NCI-H2227 (cell line): ENCODE data around the gene ABCB6.

Experiments used
- DNase-seq: peaks from one replicate; lab custom pipeline; 2025; ENCODE audit not compliant: unreplicated experiment; lab: John Stamatoyannopoulos, UW

The ABCB6 gene

DNA sequence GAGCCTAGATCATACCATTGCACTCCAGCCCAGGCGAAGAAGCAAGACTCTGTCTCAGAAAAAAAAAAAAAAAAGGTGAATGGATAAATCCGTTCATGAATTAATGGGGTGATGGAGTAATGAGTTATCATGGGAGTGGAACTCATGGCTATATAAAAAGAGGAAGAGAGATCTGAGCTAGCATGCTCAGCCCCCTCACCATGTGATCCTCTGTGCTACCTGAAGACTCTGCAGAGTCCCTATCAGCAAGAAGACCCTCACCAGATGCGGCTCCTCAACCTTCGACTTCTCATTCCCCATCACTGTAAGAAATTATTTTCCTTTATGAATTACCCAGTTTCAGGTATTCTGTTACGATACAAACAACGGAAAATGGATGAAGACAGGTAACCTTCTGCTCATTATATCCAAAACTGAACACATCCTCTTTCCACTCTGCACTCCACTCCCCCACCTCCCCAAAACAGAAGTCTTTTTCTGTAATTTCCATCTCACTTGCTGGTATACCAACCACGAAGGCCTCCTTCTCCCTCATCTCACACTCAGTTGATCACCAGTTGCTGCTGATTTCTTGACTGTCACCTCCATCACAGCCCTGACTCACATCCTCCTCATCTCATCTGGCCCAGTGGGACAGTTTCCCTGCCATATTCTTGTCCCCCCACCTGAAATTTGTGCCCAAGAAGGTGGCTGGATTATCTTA lies 31.9 kb downstream of the ABCB6 start:
- DNase-seq, result no peak

DNA sequence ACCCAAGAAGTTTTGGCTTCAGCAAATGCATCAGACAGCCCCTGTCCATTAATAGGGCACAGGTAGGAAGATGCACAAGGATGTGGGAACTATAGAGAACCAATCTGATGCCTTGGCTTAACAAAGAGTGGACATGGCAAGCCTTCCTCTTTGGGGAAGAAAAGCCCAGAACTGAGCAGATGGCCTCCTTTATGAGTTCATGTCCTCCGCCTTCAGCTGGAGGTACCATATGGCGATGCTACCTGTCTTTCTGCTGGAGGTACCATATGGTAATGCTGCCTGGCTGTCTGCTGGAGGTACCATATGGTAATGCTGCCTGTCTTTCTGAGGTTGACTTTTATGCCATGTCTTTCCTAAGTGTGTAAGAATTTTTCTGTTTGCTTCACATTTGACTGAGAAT lies 34.6 kb downstream of the ABCB6 start:
- no peak for DNase-seq

DNA sequence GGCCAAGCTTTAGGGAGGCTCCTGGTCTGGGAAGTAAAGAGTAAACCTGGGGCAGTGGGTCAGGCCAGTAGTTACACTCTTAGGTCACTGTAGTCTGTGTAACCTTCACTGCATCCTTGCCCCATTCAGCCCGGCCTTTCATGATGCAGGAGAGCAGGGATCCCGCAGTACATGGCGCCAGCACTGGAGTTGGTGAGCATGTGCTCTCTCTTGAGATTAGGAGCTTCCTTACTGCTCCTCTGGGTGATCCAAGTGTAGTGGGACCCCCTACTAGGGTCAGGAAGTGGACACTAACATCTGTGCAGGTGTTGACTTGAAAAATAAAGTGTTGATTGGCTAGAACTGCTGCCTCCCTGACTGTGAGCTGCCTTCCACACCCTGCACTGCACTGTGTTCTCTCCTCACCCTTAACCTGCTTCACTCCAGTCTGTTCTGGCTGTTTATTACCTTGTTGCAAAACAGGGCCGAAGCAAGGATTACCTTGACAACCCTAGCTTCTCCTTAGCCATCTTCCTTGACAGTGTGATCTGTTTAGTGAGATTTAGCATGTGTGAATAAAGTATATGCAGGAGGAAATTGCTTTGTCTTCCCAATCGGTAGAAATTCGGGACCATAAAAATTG lies 35.5 kb downstream of the ABCB6 start:
- no peak for DNase-seq

DNA sequence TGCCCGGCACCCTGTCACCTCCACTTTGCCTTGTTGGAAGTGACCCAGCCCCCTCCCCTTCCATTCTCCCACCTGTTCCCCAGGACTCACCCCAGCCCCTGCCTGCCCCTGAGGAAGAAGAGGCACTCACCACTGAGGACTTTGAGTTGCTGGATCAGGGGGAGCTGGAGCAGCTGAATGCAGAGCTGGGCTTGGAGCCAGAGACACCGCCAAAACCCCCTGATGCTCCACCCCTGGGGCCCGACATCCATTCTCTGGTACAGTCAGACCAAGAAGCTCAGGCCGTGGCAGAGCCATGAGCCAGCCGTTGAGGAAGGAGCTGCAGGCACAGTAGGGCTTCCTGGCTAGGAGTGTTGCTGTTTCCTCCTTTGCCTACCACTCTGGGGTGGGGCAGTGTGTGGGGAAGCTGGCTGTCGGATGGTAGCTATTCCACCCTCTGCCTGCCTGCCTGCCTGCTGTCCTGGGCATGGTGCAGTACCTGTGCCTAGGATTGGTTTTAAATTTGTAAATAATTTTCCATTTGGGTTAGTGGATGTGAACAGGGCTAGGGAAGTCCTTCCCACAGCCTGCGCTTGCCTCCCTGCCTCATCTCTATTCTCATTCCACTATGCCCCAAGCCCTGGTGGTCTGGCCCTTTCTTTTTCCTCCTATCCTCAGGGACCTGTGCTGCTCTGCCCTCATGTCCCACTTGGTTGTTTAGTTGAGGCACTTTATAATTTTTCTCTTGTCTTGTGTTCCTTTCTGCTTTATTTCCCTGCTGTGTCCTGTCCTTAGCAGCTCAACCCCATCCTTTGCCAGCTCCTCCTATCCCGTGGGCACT lies 36.2 kb downstream of the ABCB6 start:
- DNase-seq, result no peak

DNA sequence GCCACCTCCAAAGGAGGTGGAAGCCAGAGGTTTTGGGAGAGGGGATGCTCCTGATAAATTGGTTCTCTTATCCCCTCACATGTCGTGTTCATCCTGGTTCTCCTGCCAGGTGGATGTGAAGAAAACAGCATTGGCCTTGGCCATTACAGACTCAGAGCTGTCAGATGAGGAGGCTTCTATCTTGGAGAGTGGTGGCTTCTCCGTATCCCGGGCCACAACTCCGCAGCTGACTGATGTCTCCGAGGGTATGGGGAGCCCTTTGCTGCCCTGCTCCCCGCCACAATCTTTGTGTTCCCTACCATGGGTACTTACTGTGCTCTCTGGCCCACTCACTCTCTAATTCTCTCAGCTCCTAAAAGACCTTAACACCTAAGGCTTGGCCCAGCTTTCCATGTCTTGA lies 37.2 kb downstream of the ABCB6 start:
- DNase-seq, result no peak

DNA sequence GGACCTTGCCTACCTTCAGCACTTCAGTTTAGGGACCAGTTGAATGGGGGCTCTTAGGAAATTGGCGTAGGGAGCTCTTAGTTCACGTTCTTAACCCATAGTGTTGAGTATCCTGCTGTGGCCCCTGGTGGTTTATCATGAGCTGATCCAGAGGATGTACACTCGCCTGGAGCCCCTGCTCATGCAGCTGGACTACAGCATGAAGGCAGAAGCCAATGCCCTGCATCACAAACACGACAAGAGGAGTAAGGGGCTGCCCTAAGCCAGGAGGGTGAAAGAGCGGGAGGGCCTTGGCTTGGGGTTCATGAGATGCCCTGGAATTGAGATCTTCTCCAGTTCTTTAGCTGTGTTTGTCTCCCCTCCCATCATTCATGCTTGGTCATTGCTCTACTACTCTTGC lies 37.8 kb downstream of the ABCB6 start:
- DNase-seq, result no peak

DNA sequence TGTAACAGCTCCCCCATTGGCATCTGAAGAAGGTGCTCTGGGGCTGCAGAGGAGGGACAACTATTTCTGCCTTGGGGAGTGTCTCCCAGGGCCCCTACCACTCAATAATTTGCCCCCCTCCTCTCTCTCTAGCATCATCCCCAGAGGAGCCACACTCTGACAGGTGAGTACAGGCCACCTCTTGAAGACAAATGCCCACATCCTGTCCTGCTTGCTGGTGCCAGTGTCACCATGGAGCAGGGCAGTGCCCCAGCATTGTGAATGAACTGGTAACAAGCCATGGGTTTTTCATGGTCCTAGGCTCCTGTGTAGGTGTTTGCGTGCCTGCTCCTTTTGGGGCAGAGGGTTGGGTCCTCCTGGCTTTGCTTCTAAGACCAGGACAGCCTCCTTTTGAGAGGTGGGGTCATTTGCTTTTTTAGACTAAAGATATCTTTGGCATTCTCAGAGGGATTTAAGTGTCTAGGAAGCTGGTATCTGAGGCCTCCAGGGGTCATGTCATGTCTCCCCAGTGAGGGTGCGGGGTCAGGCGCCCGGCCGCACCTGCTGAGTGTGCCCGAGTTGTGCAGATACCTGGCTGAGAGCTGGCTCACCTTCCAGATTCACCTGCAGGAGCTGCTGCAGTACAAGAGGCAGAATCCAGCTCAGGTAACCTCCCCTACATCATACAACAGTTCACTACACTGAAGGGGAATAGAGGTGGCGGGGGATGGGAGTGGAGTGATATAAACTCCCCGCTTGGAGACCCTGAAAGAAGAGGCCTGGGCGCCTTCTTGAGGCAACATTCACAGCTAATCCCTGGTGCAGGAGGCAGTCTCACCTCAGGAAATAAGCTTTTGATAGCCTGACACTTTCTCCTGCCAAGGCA lies 38.9 kb downstream of the ABCB6 start:
- DNase-seq, result no peak

DNA sequence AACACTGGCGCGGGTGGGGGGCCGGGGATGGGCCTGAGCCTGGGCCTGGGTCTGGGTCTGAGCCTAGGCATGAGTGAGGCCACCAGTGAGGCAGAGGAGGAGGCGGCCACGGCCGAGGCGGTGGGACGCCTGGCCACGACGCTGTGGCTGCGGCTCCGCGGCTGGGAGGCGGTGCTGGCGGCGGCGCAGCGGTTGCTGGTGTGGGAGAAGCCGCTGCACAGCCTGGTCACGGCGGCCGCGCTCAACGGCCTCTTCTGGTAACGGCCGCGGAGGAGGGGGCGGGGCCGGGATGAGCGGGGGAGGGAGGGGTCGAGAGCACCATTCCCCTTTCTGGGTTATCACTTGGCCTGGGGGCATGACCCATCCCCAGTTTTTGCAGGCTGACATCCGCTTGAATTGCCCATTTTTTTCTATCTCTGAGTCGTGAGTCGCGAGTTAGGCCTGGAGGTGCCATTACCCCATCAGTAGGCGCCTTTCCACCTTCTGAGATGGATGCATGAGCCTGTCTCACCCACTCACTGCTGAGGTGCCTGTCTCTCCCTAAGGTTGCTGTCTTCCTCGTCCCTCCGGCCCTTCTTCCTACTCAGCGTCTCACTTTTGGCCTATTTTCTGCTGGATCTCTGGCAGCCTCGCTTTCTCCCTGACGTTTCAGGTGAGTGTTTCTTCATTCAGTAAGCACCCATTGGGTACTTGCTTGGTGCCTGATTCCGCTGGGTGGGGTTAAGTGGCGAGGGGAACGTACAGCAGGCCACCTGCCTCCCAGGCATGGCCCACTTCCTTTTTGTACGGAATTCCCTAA lies 40.2 kb downstream of the ABCB6 start:
- DNase-seq, result peak; percentile 76

GRCh38 chr2:219177552-219178376 lies 41.0 kb downstream of the ABCB6 start, which contains the start of gene RETREG2:
TSS of gene RETREG2 (plus strand) at chr2:219178275. CDS start at chr2:219178353, 78 bp downstream.
- DNase-seq, result peak; percentile 92

GRCh38 chr2:219176818-219177551 lies 41.8 kb downstream of the ABCB6 start, which contains the start of gene CNPPD1:
TSS of gene CNPPD1 (minus strand) at chr2:219176925. CDS start at chr2:219176828, 97 bp downstream.
- peak; percentile 94 for DNase-seq

DNA sequence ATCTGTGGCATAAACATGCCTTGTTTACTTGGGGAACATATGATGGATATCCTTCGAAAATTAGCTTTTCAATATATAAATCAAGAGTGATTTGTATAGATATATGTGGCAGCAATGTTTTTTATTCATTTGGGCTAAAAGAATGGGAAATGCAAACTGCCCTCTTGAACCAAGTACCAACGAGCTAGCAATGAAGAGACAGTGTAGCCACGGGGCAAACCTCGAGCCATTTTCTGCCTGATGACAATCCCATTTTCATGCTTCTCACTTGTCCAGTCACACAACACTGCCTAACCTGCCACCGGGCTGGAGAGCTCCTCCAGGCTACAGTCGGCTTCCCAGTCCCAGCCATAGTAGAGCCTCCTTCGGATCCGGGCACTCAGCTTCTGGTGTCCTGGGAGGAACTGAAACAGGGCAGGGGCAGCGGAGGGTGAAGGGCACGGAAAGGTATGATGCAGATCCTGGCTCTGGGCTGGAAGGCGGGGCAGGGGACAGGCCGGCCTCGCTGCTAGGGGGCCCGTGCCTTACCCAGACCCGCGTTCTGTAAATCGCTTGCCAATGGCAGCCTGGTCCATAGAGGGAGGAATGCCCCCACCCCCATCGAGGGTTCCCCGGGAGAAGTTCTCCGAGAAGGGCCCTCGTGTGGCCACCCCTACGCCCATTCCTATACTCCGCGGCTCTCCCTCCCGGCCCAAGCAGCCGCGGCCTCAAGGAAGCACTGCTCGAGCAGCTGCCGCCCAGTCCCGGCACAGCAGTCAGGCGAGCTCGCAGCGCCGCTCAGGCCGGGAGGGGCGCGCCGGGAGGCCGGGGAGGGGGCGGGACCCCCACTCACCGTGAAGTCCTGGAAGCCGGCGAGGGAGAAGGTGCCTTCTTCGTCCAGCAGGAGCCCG lies 42.6 kb downstream of the ABCB6 start:
- peak; percentile 82 for DNase-seq

- no peak for DNase-seq
Observed at GRCh38 chr2:219175486-219175885, 43.3 kb downstream of the ABCB6 start.

DNA sequence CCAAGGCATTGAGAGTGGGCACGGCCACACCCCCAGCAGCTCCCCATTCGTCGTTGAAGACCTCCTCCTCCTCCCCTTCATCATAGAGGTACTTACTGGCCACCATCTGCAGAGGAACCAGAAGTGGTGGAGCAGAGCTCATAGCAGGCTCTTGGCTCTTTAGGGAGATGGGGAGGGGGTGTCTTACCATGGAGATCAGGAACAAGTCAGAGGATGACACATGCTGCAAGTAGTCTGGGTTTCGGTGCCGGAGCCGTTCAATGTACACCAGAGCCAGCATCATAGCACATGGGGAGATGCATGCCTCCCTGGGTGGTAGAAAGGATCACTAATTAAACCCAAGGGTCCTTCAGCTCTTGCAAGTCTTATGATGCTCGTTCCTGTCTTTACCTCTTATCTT lies 44.0 kb downstream of the ABCB6 start:
- DNase-seq, result no peak

- DNase-seq, result no peak
Observed at GRCh38 chr2:219174146-219174545, 44.6 kb downstream of the ABCB6 start.

DNA sequence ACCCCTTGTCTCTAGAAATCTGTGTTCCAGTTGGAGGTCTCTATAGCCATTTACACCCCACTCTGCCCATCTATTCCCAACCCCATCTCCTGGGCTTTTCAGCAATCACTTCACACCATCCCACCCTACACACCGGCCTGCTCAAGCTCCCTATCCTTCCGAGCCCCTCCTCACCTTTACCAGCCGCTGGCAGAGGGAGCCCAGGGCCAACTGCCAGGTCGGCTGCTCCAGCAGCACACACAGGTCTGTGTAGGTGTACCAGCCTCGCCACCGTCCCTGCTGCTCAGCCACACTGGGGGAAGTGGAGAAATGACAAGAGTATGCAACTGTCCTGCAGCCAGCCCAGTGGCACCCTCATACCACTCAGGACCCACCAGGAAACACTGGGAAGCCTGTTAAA lies 45.6 kb downstream of the ABCB6 start:
- no peak for DNase-seq

GRCh38 chr2:219172231-219173154 lies 46.3 kb downstream of the ABCB6 start:
- no peak for DNase-seq
